Fibroblast of pulmonary artery (primary cell): Measurements from ENCODE around the gene CARD10.
"Not testable (repeated sequence)": the region's sequence is repeated elsewhere in the genome, so short reads cannot be mapped to it uniquely, and the experiment has no call there.

Experiments
- DNase-seq: peaks from one replicate; pipeline ENCODE4 v3.0.0-alpha.2; 2010; ENCODE audit warnings: low read depth
- H3K4me3 ChIP-seq: replicated peaks from 2 replicates; pipeline ENCODE4 v1.5.1; 2011; ENCODE audit warnings: low read depth, mild to moderate bottlenecking, control low read depth, low read length, moderate library complexity
- CTCF ChIP-seq: IDR thresholded peaks from 2 replicates; pipeline ENCODE4 v1.5.1; 2011; ENCODE audit warnings: mild to moderate bottlenecking, control low read depth, low read length, inconsistent platforms; ENCODE audit errors: missing control alignments

Gene CARD10

DNA sequence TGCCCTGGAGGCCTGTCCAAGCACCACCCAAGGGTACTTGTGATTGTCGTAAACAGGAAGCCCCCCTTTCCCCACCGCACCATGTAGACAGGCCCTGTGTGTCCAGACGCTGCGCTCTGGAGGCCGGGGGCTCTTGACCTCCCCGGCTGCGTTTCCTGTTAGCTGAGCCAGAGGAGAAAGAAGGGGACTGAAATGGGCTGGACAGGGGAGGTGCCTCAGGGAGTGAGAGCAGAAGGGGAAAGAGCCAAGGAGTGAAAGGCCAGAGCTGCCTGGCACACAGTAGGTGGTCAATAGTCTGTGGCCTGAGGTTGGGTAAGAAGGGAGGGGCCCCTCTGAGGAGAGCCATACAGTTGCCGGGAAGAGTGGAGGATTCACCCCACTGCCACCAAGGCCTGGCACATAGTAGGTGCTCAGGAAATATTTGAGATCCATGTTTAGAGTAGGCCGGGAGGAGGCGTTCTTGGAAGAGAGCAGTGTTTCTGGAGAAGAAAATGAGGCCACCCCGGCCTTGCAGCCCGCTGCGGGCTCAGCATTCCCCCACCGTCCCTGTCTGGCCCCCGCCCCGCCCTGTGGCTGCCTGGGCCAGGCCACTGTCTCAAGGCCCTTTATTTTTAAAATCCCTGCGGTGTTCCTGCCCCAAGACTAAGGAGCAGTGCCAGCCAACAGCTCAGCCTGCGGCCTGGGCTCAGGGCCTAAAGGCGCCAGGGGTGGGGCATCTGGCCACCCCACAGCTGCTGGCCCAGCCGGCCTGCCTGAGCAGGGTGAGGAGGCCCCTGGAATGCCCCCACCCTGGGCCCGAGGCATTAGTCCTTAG, 27.4 kb upstream of the CARD10 start:
- TF ChIP-seq CTCF = peak; percentile 22
- peak; percentile 96 for DNase-seq
- H3K4me3 ChIP-seq = peak overlapping the region; percentile 21

DNA sequence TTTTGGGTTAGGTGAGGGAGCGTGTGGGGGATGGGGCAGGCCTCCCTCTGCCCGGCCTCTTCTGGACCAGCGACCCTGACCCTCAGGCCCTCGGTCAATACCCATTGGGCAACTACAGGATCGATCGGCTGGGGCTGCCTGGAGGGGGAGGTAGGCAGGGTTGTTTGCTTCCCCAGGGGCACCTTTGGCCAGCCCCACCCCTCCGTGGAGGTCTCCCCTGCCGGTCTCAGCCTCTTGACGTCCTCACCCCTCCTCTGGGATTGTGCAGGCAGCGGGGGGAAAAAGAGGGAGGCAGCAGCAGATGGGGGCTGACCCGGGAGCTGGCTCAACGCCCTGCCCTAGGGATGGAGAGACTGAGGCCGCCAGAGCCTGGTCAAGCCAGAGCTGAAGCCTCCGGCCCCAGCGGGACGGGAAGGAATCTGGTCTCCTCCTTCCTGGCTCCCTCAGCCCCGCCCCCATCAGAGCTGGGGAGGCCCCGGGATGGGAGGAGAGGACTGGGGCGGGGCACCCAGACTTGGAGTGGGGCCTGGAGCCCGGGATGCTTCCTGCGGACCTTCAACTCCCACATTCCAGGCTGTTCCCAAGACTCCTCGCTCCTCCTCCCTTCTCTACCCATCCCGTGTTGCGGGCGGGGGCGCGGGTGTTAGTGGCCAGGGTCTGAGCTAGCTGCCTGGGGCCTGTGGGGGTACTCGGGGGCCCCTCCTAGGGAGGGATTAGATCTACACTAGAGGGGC, 26.7 kb upstream of the CARD10 start:
- DNase-seq = peak; percentile 99
- peak overlapping the region; percentile 39 for H3K4me3 ChIP-seq
- TF ChIP-seq CTCF = no peak

- DNase-seq = peak; percentile 79
- H3K4me3 ChIP-seq = peak overlapping the region; percentile 39
- peak; percentile 87 for TF ChIP-seq CTCF
Measured at GRCh38 chr22:37544955-37545702, 25.9 kb upstream of the CARD10 start.

- DNase-seq = no peak
- no peak for TF ChIP-seq CTCF
Measured at GRCh38 chr22:37542959-37543358, 23.7 kb upstream of the CARD10 start.

DNA sequence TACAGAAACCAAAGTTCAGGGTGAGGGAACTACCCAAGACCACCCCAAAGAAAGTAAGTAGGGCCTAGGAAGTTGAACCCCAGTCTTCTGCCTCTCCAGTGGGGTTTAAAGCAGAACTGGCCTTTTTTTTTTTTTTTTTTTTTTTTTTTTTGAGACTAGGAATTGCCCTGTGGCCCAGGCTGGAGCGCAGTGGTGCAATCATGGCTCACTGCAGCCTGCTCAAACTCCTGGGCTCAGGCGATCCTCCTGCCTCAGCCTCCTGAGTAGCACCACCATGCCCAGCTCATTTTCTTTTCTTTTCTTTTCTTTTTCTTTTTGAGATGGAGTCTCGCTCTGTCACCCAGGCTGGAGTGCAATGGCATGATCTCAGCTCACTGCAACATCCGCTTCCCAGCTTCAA, 23.2 kb upstream of the CARD10 start:
- H3K4me3 ChIP-seq, DNase-seq: not testable (repeated sequence)

More at GRCh38 chr22:37542959-37543358, 23.7 kb upstream of the CARD10 start:
- H3K4me3 ChIP-seq = no peak overlapping the region

DNA sequence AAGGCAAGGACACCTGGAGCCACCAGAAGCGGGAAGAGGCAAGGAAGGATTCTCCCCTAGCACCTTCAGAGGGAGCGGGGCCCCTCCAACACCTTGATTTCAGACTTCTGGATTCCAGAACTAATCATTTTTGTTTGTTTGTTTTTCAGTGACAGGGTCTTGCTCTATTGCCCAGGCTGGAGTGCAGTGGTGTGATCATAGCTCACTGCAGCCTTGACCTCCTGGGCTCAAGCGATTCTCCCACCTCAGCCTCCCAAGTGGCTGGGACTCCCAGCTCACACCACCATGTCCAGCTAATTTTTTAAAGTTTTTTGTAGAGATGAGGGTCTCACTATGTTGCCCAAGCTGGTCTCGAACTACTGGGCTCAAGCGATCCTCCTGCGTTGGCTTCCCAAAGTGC, 20.6 kb upstream of the CARD10 start:
- DNase-seq, H3K4me3 ChIP-seq: not testable (repeated sequence)

- H3K4me3 ChIP-seq = no peak overlapping the region
- DNase-seq = peak; percentile 97
- TF ChIP-seq CTCF = peak; percentile 94
Measured at GRCh38 chr22:37538590-37539357, 19.6 kb upstream of the CARD10 start.
